ENCODE data around the gene UPF3B. TPM values are rescaled to one million over a fixed set of nuclear protein-coding genes. Genes with fewer than 3 reads are reported as not detected.
"Not testable (repeated sequence)": the region's sequence is repeated elsewhere in the genome, so short reads cannot be mapped to it uniquely, and the experiment has no call there.

The UPF3B gene
- total and polyA plus RNA-seq, 2 of the 4 experiments (the other 2 are of a cell fraction): 0.54 to 6.0 TPM

DNA sequence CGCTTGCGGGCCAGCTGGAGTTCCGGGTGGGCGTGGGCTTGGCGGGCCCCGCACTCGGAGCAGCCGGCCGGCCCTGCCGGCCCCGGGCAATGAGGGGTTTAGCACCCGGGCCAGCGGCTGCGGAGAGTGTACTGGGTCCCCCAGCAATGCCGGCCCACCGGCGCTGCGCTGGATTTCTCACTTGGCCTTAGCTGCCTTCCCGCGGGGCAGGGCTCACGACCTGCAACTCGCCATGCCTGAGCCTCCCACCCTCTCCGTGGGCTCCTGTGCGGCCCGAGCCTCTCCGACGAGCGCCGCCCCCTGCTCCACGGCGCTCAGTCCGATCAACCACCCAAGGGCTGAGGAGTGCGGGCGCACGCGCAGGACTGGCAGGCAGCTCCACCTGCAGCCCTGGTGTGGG lies 37.9 kb upstream of the UPF3B start:
- dilution Hi-C loops (cut with HindIII; ENCODE audit: low sequenced_read_pairs, unreplicated experiment); H3K9me1 ChIP-seq (ENCODE audit: insufficient read depth, low read length); H3K56ac ChIP-seq (ENCODE audit: extremely low read depth, insufficient read depth, low read length); H2AK9ac ChIP-seq (replicated peaks; ENCODE audit: low read depth, low read length, poor library complexity); ATAC-seq (ENCODE audit: low read depth); DNase-seq; H3K18ac ChIP-seq (ENCODE audit: low read depth, low read length); H3K4me3 ChIP-seq (ENCODE audit: insufficient read depth, low read depth, low read length); H3K4ac ChIP-seq (ENCODE audit: low read depth, low read length); POLR2A ChIA-PET (ENCODE audit: unreplicated experiment); CTCF ChIA-PET; H3K36me3 ChIP-seq (ENCODE audit: control insufficient read depth, insufficient read depth, low read length); H3K14ac ChIP-seq (replicated peaks; ENCODE audit: low read depth, low read length); H3K9me3 ChIP-seq (ENCODE audit: control insufficient read depth, insufficient read depth, low read length); H4K91ac ChIP-seq (ENCODE audit: insufficient read depth, low read depth, low read length); H3K27me3 ChIP-seq (ENCODE audit: control insufficient read depth, insufficient read depth, low read length); H3K27ac ChIP-seq (ENCODE audit: insufficient read depth, low read length); H3K4me1 ChIP-seq (ENCODE audit: control insufficient read depth, insufficient read depth, low read length); H3K23ac ChIP-seq (ENCODE audit: low read depth, low read length); intact Hi-C loops (cut with micrococcal nuclease); H4K8ac ChIP-seq (ENCODE audit: low read depth in 2 of 2, low read length in 2 of 2); H4K5ac ChIP-seq (ENCODE audit: low read depth, low read length); H2BK15ac ChIP-seq (ENCODE audit: low read depth, low read length); H2BK20ac ChIP-seq (ENCODE audit: low read depth, low read length); H3K4me2 ChIP-seq (ENCODE audit: low read depth, low read length); H2AFZ ChIP-seq (replicated peaks; ENCODE audit: low read length, poor library complexity); H2AK5ac ChIP-seq (ENCODE audit: low read depth, low read length); H2BK120ac ChIP-seq (ENCODE audit: low read depth, low read length); in situ Hi-C loops (cut with MboI; ENCODE audit: low sequenced_read_pairs); H3K79me1 ChIP-seq (ENCODE audit: low read depth in 1 of 2, low read length in 2 of 2); H2BK5ac ChIP-seq (ENCODE audit: low read depth, low read length, poor library complexity, severe bottlenecking); BruUV-seq (replicated peaks); H4K20me1 ChIP-seq (ENCODE audit: insufficient read depth, low read length); H3K9ac ChIP-seq (ENCODE audit: low read depth, low read length): not testable (repeated sequence)
- WGBS, 2 experiments (ENCODE audit: extremely low coverage in 2 of 2, insufficient read length in 1 of 2): 77% methylated on average over 15 of the region's 36 CpGs; no CpG with 5 or more reads in 1 of the 2 experiments

Data from IMR-90 (cell line).